Astrocyte of the hippocampus (primary cell): ENCODE data around the gene SEL1L3.
"Not testable (repeated sequence)": the region's sequence is repeated elsewhere in the genome, so short reads cannot be mapped to it uniquely, and the experiment has no call there.

Experiments
- DNase-seq: peaks from one replicate; pipeline ENCODE4 v3.0.0; 2011; ENCODE audit warnings: low read depth, low spot score

Gene SEL1L3

DNA sequence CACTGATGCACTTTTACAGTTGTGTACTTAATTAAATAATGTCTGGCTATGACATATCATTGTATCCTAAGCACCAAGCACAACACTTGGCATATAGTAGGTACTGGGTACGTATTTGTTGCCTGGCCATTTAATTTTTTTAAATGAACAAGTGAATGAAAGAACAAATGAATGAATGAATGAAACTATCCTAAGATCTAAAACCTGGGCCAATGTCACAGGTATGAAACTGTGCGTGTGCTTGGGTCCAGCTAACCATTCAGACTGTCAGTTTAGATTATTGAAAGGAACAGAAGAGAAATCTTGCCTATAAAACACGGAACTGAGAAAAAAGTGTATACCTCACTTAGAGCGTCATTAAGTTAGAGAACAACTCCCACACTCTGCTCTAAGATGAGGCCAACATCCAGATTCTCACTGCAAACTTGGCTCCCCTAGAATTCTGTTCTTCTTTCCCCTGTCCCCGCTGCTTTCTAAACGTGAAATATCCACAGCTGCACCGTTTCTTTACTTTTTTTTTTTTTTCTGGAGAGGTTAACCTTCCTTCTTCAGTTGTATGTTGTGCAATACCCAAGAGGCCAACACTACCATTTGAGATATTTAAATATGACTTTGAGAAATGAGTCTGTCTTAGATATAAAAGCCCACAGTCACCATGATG, 17.3 kb upstream of the SEL1L3 start:
- no peak for DNase-seq

DNA sequence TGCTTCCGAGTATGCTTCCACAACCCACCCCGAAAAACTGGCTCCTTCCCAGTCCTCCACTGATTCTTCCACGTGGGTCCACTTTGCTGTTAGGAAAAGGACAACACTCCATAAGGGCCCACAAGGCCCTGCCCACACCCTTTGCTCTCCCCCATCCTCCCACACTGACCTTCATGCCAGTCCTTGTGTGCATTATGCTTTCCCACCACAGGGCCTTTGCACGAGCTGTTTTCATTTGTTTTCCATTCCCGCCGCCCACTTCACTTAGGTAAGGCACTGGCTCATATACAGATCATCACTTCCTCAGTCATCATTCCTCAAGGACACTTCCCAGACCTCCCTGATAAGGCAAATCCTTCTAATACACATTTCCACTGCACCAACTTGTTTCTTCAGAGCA, 16.8 kb upstream of the SEL1L3 start:
- no peak for DNase-seq

DNA sequence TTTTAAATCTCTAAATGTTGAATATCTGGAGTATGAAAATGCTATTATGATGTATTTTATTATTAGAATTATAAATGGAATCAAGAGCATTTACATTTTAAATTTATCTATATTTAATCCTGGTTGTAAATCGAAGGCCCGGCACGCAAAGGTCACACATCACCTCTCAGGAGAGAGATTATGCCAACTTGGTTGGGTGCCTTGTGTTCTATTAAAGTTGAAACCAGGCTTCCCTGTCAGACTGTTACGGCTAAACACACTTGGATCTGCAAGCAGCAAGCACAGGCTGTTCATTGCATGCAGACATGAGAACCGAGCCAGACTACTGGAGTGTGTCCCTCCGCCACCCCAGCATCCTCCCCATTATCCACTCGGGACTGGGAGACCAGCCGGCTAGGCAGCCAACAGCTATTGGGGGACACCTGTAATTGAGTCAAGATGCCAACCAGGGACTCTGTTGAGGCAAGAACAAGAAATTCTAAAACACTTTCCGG, 16.4 kb upstream of the SEL1L3 start:
- no peak for DNase-seq

DNA sequence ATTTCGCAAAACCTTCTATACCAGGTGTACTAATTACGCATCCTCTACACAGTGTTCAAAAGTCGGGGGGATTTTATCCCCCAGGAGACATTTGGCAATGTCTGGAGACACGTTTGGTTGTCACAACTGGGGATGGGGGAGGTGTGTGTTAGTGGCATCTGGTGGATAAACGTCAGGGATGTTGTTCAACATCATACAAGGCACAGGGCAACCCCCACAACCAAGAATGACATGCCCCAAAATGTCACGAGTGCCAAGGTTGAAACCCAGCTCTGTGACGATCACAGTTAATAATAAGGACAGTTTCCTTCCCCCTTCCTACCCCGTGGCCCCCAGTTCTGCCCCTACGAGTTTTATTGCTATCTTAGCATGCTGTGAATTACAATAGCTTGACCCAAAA, 15.9 kb upstream of the SEL1L3 start:
- no peak for DNase-seq

DNA sequence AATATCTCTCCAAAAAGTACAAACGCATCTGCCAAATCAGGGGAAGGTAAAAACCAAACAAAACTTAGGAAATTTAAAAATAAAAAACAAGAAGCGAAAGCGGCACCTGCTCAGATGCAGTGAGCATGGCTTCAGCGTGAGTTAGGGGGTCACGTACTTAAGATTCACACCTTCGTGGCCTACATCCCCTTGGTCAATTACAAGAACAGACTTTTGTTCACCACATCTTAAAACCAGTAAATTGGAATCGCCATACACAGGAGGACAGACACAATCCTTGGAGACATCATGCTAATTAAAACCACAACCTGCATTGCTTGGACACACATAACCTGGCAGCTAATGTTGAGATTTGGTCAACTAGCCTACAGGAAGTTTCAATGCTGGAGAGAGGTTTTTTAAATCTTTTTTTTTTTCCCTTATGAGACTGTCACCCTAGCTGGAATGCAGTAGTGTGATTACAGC, 12.5 kb upstream of the SEL1L3 start:
- no peak for DNase-seq

DNA sequence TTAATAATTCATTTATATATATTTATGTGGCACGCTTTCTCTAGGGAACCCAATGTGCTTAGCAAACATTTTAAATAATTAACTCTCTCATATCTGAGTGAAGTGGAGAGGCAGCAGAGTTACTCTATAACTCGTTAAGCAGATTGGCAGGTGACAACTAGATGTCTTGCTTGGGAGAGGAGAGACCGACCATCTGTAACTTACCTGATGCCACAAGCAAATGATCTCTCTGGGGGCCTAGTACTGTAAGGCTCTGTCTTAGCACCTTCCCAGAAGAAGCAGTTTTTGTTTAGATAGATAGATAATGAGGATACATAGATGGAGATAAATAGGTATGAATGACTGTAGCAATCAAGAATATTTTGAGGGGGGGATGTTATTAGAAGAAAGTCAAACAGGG, 11.9 kb upstream of the SEL1L3 start:
- no peak for DNase-seq

DNA sequence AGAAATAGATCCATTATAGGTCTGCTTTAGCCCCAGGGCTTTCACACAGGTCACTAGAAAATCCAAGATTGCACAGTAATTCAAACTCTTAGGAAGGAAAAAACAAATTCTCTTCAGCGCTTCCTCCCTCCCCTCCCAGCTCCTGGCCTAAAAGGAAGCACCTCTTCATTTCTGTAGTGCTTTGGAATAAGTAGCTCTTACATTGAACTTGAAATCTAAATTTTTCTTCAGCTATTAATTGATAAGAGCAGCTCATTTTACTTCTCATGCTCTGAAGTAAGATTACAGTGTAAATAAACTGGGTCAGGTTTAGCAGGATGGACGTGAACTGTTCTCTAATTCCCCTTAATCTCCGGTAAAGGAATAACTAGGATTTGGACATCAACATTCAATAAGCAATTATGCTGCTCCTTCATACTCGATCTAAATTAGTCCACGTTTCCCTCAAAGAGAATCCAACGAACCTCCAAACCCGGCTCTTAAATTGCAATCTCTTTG, 10.9 kb upstream of the SEL1L3 start:
- DNase-seq, result no peak

DNA sequence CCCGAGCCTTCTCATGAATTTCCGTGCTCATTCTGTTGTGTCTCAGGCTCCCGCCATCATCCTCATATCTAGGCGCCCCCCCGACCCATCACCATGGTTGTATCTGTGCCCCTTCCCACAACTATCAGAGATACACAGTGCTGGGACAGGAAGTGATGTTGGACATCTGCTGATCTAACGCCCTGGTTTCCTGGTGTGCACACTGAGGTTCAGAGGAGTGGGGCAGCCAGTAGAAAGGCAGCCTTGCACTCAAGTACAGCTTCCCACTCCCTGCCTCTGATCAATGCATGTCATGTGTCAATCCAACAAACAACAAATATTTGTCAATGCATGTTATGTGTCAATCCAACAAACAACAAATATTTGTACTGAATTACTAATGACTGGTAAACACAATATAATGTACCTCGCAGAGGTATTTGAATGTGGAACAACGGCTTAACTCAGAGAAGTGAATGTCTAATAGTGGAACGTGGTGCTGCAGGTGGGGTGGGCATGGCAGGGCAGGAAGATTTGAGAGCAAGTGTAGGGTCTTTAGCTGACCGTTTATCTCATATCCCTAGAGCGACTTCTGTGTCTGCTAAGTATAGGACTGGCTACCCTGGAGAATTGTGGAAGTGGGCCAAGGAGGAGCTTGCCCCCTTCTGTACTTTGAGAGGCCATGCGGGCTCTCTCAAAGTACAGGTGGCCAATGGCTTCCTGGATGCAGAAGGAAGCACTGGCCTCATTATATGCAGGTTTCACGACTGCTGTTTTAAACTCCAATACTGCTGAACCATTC, 10.3 kb upstream of the SEL1L3 start:
- DNase-seq, result no peak

DNA sequence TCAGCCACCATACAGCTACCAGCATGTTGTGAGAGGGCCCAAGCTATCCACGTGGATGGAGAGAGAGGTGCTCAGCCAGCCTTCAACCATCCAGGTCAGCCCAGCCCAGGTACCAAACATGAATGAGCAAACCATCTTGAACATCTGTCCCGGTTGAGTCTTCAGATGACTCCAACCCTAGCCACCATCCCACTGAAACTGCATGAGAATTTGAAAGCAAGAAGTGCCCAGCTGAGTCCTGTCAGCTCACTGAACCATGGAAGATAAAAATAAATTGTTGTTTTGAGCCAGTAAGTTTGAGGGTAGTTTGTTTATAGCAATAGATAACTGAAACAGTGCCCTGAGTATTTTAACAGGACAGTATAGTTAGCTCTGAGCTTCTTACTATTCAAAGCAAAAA, 7.3 kb upstream of the SEL1L3 start:
- DNase-seq, result no peak

DNA sequence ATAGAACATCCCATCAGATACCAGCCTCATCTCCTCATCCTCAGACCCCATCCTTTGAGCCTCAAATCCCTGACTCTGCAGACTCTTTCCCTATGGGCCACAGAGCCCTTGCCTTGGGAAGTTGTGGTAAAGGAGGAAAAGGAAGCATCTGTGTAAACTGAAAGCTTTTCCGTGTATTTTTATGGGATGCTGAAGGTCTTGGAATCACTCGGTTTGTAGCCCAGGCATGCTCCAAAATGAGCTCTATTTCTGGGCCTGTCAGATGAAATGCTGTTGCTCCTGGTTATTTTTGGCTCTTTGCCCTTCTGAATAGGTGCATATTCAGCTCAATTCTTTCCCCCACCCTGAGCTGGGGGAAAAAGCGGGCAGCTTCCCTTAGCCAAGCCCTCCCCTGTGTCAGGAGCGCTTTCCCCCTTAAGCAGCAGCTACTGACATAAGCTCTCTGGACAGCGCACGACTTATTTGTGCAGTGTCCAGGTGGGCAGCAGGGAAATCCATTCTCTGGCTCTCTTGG, 5.0 kb upstream of the SEL1L3 start:
- DNase-seq, result no peak

DNA sequence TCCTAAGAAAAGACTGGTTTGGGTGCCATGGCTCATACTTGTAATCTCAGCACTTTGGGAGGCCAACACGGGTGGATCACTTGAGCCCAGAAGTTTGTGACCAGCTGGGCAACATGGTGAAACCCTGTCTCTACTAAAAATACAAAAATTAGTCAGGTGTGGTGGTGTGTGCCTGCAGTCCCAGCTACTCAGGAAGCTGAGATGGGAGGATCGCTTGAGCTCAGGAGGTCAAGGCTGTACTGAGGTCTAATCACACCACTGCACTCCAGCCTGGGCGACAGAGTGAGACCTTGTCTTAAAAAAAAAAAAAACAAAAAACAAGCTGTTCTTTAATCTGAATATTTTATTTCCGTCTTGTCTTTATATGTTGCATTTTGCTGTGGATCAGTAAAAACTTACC, 3.6 kb upstream of the SEL1L3 start:
- DNase-seq, result not testable (repeated sequence)

DNA sequence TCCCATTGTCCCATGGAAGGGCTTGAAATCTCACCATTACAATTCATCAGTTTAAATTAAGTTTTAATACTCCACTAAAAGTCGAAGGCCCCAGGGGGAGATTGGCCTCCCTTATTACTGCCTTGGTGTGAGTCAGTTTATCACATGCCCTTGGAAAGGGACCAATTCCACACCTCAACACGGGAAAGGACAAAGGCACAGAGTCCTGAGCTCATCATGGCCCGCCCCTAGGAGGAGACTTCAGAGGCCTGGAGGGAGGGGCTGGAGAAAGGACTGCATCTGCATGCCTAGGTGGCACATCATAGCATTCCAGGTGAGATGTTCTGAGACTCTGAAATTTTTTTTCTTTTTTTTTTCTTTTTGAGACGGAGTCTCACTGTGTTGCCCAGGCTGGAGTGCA, 2.8 kb upstream of the SEL1L3 start:
- DNase-seq, result peak; percentile 35

DNA sequence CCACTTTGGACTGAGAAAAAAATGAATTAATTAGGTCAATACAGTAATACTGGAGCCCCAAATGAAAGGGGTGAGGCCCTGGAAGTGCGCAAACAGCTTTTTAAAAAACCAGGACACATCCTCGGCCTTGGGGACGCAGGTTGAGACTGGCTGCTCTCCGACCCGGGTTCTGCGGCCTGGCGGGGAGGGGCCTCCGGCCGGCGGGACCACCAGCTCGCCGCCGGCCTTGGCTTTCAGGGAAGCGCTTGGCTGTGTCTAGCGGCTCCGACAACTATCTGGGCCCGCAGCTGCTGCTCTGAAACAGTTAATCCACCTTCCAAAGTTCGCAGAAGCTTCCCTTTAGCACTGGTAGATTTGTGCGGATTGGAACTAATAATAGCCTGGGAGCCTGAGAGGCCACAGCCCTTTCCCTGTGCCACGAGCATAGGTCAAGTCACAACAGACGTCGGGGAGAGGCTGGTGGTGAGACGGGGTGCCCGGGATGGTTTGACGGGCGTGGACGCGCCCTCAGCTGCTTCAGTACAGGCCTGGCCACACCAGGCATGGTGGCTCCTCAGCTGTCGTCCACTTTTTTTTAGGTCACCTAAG, 1.1 kb upstream of the SEL1L3 start:
- no peak for DNase-seq

DNA sequence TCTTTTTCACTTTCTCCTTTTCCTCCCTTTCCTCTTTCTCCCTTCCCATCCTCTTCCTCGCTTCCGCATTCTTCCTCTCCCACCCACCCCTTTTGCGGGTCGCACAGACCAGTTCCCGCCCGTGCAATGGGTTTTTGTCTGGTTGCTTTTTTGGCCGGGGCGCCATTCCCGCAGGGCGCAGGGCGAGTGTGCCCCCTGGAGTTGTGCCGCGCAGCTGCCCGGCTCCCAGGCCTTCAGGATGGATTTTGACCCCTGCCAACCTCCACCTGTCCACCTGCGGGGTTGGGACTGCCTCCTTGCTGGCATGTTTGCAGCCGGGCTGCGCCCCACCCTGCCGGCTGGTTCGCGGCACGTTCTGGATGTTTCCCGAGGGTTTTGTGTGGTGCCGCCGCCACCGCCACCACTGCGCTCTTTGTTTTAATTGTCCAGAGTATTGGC, 578 bp upstream of the SEL1L3 start:
- peak; percentile 15 for DNase-seq

DNA sequence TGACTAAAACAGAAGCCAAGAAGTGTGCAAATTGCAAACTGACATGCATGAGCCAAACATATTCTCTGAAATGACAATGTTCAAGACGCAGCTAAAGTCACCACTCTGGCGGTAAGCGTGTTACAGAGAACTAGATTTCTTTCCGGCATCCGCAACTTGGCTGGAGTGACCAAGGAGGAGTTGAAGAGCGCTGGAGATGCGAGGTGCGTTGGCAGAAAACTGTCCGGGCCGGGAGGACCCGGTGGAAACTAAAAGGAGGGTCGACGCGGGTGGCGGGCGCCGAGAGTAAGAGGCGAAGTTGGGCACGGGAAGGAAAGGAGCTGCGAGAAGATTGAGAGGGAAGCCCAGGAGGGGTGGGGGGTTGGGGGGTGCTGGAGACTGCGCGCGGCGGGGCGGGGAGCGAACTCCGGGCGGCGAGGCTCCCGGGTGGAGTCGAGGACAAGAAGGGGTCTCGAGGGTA, 807 bp downstream of the SEL1L3 start:
- DNase-seq, result peak; percentile 26

DNA sequence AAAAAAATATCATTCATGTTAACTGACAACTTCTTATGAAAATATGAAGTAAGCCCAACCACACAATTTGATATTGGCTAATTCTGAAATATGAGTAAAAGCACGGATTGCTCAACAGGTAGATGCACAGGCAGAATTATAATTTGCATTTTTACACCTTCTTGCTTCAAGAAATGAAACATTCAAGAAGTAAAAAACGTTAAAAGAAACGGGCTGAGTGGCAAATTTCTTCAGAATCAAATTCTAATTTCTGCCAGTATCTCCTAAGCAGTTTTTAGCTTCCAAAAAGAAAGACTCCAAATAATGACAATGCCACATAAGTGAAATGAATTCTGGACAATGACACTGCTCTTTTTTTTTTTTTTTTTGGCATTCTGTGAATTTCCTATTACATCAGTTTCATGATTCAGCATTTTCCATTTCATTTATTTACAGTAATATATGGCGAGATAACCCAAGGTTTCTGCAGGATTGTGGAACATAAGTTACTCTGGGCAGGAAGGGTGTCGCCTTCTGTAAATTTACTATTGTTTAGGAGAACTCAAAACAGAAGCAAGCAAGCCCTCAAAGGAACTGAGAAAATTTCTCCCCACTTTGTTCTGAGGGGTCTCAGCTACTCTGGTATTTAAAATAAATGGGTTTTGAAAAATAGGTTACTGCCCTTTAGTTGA, 1.4 kb downstream of the SEL1L3 start:
- no peak for DNase-seq

DNA sequence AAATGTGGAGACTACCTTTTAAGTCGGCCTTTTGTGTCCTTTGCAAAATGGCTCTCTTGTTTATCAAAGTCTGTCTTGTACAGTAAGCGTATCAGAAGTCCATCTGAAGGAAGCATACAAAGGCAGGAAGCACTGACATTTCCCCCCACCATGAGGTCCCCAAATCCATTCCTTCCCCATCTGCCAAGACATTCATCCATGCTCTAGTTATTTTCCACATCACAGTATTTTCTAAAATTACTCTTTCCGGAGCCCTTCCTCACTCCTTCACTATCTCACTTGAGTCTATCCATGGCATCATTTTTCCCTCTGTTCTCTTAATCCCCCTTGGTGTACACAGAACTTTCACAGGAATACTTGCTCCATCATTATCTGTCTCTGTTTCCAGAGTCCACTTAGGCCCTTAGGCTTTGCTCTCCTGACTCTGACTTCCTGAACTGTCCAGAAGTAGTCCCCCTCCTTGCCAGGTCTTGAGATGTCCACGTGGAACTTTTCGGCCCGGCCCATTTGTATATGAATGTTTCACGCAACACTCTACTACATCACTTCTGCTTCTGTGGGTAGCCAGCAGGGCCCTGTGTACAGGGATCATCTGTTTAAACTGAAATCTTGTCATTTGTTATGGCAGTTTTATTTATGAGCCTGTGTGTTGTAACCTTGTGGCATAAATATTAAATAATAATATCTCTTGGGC, 2.1 kb downstream of the SEL1L3 start:
- no peak for DNase-seq

DNA sequence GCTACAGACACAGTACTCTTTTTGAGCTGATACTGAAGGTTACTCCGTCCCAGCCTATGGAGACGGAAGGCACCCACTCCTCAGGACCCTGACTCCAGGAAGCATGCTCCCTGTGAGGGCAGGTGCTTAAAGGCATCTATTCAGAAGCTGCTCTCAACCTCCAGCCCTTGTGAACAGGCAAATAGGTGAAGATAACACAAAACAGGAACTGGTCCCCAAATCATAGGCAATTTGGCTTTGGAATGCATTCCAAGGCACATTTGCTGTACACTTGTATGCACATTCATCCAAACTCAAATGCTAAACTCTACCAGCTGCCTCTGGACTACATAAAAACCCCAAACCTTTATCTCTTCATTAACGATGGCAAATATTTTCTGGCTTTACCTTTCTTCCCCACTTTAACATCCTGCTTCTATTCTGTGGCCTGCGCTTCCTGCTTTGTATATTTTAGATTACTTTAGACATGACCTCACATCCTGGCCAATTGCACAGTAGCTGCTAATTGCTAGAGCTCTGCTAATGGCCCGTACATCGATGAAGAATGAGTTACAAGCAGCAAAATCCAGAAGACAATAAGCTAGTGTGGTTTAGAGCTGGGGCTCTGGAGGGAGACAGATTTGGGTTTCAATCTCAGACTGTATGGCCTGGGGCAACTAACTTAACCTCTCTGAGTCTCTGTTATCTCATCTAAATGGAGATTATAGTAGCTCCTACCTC, 3.2 kb downstream of the SEL1L3 start:
- DNase-seq, result no peak

DNA sequence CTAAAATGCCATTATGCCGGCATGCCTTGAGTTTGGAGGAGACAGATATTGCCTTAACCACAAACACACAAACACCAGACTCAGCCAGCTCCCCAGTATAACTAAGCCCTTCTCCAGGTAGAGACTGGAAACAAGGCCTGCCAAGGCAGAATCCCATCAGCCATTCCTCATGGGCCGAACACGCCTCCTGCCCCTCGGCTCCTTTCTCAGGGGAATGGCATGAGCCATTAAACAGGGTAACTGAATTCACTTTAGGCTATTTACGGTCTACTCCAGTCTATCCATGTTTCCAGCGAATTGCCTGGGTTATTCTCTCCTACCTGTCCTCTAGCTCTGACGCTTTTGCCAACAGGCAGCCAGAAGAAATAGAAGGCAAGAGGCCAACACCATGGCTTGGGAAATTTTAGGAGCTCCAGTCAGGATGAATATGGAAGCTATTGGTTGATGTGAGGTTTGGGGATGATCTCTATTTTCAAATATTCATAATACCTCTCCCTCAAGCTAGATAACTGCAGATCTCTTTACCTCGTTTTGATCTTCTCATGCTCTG, 4.9 kb downstream of the SEL1L3 start:
- DNase-seq, result no peak

DNA sequence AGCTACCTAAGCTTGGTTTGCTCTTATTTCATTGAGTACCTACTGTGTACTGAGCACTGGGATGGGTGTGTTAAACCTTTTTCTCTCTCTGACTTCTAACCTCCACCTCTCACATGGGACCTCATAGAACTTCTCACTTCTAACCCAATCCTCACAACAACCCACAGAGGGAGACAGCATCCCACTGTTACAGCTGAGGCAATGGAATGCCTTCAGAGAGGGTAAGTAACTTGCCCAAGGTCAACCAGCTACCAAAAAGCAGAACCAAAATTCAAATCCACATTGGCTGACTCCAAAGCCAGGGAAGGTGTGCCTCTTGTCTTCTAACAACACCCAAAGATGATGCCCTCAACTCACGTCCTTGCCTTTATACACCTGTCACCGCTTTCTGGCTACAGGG, 5.4 kb downstream of the SEL1L3 start:
- no peak for DNase-seq
